Activated B cell treated with CpG ODN at 0.5 μM for 24 hours (primary cell): Measurements from ENCODE around the gene ZNF821. TPM values are rescaled to one million over a fixed set of nuclear protein-coding genes. Genes with fewer than 3 reads are reported as not detected.
A peak's percentile ranks its signal among the peaks of the same experiment; 100 is the strongest.
"Not testable (repeated sequence)": the region's sequence is repeated elsewhere in the genome, so short reads cannot be mapped to it uniquely, and the experiment has no call there.

Experiments used
- ATAC-seq: fragments of 200-7000 bp; cut with Tn5 transposase; one replicate; pipeline ENCODE4 v1.10.0; 2021; ENCODE audit warnings: low read depth, mild to moderate bottlenecking, moderate library complexity
- CTCF ChIA-PET: fragments of 350-600 bp; sonication (Branson Sonifier 250); formaldehyde crosslinking; loops from one replicate; lab custom pipeline; 2021; ENCODE audit warnings: antibody characterized with exemption; lab: Charles Lee
- POLR2A ChIA-PET: fragments of 350-600 bp; sonication (Branson Sonifier 250); formaldehyde crosslinking; loops from one replicate; lab custom pipeline; 2021; ENCODE audit warnings: antibody characterized with exemption; lab: Charles Lee
- DNase-seq: peaks from one replicate; pipeline ENCODE4 v3.0.0; 2022
- H3K27ac Mint-ChIP-seq: one replicate; pipeline ENCODE4 v1.8.0; 2020; ENCODE audit warnings: mixed read lengths
- H3K27me3 Mint-ChIP-seq: one replicate; pipeline ENCODE4 v1.8.0; 2021; ENCODE audit warnings: mixed read lengths
- H3K36me3 Mint-ChIP-seq: one replicate; pipeline ENCODE4 v1.8.0; 2021; ENCODE audit warnings: low read depth, mixed read lengths
- H3K4me1 Mint-ChIP-seq: one replicate; pipeline ENCODE4 v1.8.0; 2021; ENCODE audit warnings: mixed read lengths
- H3K4me3 Mint-ChIP-seq: one replicate; pipeline ENCODE4 v1.8.0; 2020; ENCODE audit warnings: mild to moderate bottlenecking, mixed read lengths
- H3K9me3 Mint-ChIP-seq: one replicate; pipeline ENCODE4 v1.8.0; 2020; ENCODE audit warnings: mixed read lengths
- intact Hi-C: fragments of 100-400 bp; cut with micrococcal nuclease; formaldehyde crosslinking; loops from one replicate; pipeline ENCODE4 v1.15.1; 2024
- total RNA-seq: library from RNA; stranded (reverse); gene quantifications from 2 replicates; pipeline ENCODE4 v1.2.3, GENCODE V29; 2022
- TF ChIP-seq, protein P1 (sequence below): fragments of 200-600 bp; IDR thresholded peaks from one replicate; pipeline ENCODE4 v1.8.0; 2022; ENCODE audit warnings: antibody characterized with exemption, mild to moderate bottlenecking

ZNF821 gene
- total RNA-seq, 1 donor from 2014 or later: 13.6 TPM

GRCh38 chr16:71869089-71869488, 14.9 kb downstream of the ZNF821 start:
- intact Hi-C loops: no loop called here
- Mint-ChIP-seq H3K4me1 (peaks cover 7% of the 10 kb centered on the region), H3K27me3 (no peaks in the 10 kb centered on the region), H3K4me3 (no peak overlapping the region), H3K9me3 (no peaks in the 10 kb centered on the region), H3K27ac (no peak overlapping the region), H3K36me3 (peaks cover 59% of the 10 kb centered on the region)
- ChIA-PET POLR2A (no interaction called here), CTCF (no interaction called here)
- DNase-seq: no peak
- TF ChIP-seq, protein P1, sequence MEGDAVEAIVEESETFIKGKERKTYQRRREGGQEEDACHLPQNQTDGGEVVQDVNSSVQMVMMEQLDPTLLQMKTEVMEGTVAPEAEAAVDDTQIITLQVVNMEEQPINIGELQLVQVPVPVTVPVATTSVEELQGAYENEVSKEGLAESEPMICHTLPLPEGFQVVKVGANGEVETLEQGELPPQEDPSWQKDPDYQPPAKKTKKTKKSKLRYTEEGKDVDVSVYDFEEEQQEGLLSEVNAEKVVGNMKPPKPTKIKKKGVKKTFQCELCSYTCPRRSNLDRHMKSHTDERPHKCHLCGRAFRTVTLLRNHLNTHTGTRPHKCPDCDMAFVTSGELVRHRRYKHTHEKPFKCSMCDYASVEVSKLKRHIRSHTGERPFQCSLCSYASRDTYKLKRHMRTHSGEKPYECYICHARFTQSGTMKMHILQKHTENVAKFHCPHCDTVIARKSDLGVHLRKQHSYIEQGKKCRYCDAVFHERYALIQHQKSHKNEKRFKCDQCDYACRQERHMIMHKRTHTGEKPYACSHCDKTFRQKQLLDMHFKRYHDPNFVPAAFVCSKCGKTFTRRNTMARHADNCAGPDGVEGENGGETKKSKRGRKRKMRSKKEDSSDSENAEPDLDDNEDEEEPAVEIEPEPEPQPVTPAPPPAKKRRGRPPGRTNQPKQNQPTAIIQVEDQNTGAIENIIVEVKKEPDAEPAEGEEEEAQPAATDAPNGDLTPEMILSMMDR: no peak
- no peak for ATAC-seq

- peak overlapping the region; percentile 38 for H3K27ac Mint-ChIP-seq
Measured at GRCh38 chr16:71867939-71868338, 16.0 kb downstream of the ZNF821 start.

GRCh38 chr16:71867175-71867574, 16.8 kb downstream of the ZNF821 start:
- DNase-seq, H3K27me3 Mint-ChIP-seq, H3K9me3 Mint-ChIP-seq, ATAC-seq, intact Hi-C loops, H3K27ac Mint-ChIP-seq, POLR2A ChIA-PET, H3K4me3 Mint-ChIP-seq, H3K4me1 Mint-ChIP-seq: not testable (repeated sequence)
- CTCF ChIA-PET: interaction anchor here (1.1 to 1.6 kb wide), 2 partner anchors 15 to 16 kb away, joined by 3 to 4 read pairs; partner anchors contain the start of gene ZNF821
- peaks cover 67% of the 10 kb centered on the region for H3K36me3 Mint-ChIP-seq

More at GRCh38 chr16:71867939-71868338, 16.0 kb downstream of the ZNF821 start:
- CTCF ChIA-PET: interaction anchor here (1.1 kb wide), 1 partner anchor 14 kb away, joined by 4 read pairs; no protein-coding TSS in a partner anchor
- DNase-seq (no peak), ATAC-seq (no peak)
- Mint-ChIP-seq H3K9me3 (no peaks in the 10 kb centered on the region), H3K4me1 (peaks cover 7% of the 10 kb centered on the region), H3K4me3 (no peak overlapping the region), H3K36me3 (peaks cover 62% of the 10 kb centered on the region), H3K27me3 (no peaks in the 10 kb centered on the region)
- TF ChIP-seq, protein P1: no peak
- intact Hi-C loops: no loop called here
- POLR2A ChIA-PET: no interaction called here

GRCh38 chr16:71865173-71865863, 18.7 kb downstream of the ZNF821 start:
- TF ChIP-seq, protein P1: no peak
- intact Hi-C loops: no loop called here
- DNase-seq (no peak), ATAC-seq (no peak)
- Mint-ChIP-seq H3K4me1 (peaks cover 4% of the 10 kb centered on the region), H3K9me3 (no peaks in the 10 kb centered on the region), H3K27ac (peak overlapping the region; percentile 1), H3K4me3 (no peak overlapping the region), H3K27me3 (no peaks in the 10 kb centered on the region), H3K36me3 (peaks cover 73% of the 10 kb centered on the region)
- ChIA-PET POLR2A (interaction anchor here (0.9 to 1.7 kb wide), 2 partner anchors 16 to 29 kb away, joined by 5 read pairs; no protein-coding TSS in a partner anchor), CTCF (interaction anchor here (1.6 kb wide), 1 partner anchor 18 kb away, joined by 3 read pairs; the partner anchor contains the start of gene ZNF821)

DNA sequence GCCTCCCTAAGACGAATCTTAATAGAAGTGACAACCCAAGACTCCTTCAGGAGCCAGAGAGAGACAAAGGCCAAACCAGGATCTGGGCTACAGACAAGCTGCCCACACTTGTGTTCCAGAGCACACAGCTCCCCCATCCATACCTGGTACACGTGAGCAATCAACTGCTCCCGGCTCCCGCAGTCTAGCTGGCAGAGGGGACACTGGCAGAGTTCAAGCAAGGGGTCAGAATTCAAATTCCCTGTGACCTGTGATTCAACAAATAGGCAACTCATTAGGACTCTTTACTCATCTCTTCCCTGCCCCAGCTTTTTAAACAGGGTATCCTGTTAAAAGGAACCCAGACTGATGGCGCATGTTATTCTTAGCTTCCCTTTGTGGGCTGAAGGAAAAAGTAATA, 20.0 kb downstream of the ZNF821 start:
- no peaks in the 10 kb centered on the region for H3K27me3 Mint-ChIP-seq
- H3K4me3 Mint-ChIP-seq: no peak overlapping the region
- intact Hi-C loops: no loop called here
- DNase-seq (no peak), ATAC-seq (no peak)
- H3K27ac Mint-ChIP-seq: no peak overlapping the region
- H3K4me1 Mint-ChIP-seq: no peaks in the 10 kb centered on the region
- TF ChIP-seq, protein P1: no peak
- H3K36me3 Mint-ChIP-seq: peaks cover 73% of the 10 kb centered on the region
- POLR2A ChIA-PET: interaction anchor here (0.8 kb wide), 1 partner anchor 55 kb away, joined by 3 read pairs; the partner anchor contains the start of gene AP1G1
- no peaks in the 10 kb centered on the region for H3K9me3 Mint-ChIP-seq
- CTCF ChIA-PET: no interaction called here
